Sigmoid colon (tissue), 4 donors: Measurements from ENCODE around the gene PRAF2.

Experiments
- CTCF ChIP-seq, 4 experiments: fragments of 450-650 bp in 3 of 4; fragments of 200-600 bp in 1 of 4; IDR thresholded peaks; one replicate each; pipeline ENCODE4 v1.5.1; 2016 to 2019; ENCODE audit warnings: antibody characterized with exemption in 4 of 4, mild to moderate bottlenecking in 3 of 4, moderate library complexity in 2 of 4
- EP300 ChIP-seq, 4 donors: sonication (generic); formaldehyde crosslinking; IDR thresholded peaks; one replicate each; pipeline ENCODE4 v1.6.1; 2017; ENCODE audit warnings: antibody characterized with exemption in 4 of 4

- TF ChIP-seq EP300 (IDR thresholded peaks at IDR 0.05): no peak
- no peak for TF ChIP-seq CTCF (IDR thresholded peaks at IDR 0.05)
Observed at GRCh38 chrX:49070988-49071387, 2.8 kb downstream of the PRAF2 start.
